Measurements from ENCODE around the gene CAMK2A. TPM values are rescaled to one million over a fixed set of nuclear protein-coding genes. Genes with fewer than 3 reads are reported as not detected.

CAMK2A gene
- total RNA-seq, 1 experiment from 2014 or later = 0.33 TPM

- Histone ChIP-seq H4K20me1 (ENCODE audit: control insufficient read depth, insufficient read depth, insufficient read length) (no peaks in the 10 kb centered on the region), H2BK15ac (ENCODE audit: low read depth, low read length) (no peak overlapping the region), H3T11ph (ENCODE audit: low read length) (no peak overlapping the region), H3K27me3 (ENCODE audit: insufficient read depth, low read length) (no peaks in the 10 kb centered on the region), H2AK5ac (ENCODE audit: insufficient read length, low read length) (no peak overlapping the region), H4K8ac (replicated peaks; ENCODE audit: insufficient read length, low read depth, low read length) (no peak overlapping the region), H2BK5ac (ENCODE audit: insufficient read length, low read length) (no peak overlapping the region), H3K4me2 (ENCODE audit: insufficient read depth, insufficient read length, low read length) (no peak overlapping the region), H2AFZ (ENCODE audit: low read length) (no peak overlapping the region), H3K4ac (ENCODE audit: low read depth, low read length) (no peak overlapping the region), H3K79me1 (ENCODE audit: insufficient read depth, low read depth, low read length, poor library complexity, severe bottlenecking) (no peaks in the 10 kb centered on the region), H4K5ac (ENCODE audit: insufficient read length, low read depth, low read length) (no peak overlapping the region), H3K18ac (ENCODE audit: insufficient read length, low read depth, low read length) (no peak overlapping the region), H3K4me1 (ENCODE audit: insufficient read depth, low read length) (no peaks in the 10 kb centered on the region), H3K56ac (ENCODE audit: insufficient read length, low read depth, low read length) (no peak overlapping the region), H3K23me2 (ENCODE audit: insufficient read length, low read depth, low read length, poor library complexity, severe bottlenecking) (no peaks in the 10 kb centered on the region), H3K14ac (ENCODE audit: insufficient read depth, low read length) (no peak overlapping the region), H3K9ac (ENCODE audit: extremely low read depth, insufficient read length, low read length) (no peak overlapping the region), H3K23ac (ENCODE audit: insufficient read length, low read depth, low read length) (no peak overlapping the region), H3K79me2 (ENCODE audit: insufficient read depth, low read length) (no peaks in the 10 kb centered on the region), H2BK12ac (ENCODE audit: insufficient read length, low read depth, low read length) (no peak overlapping the region), H3K27ac (ENCODE audit: insufficient read length, low read depth, low read length) (no peak overlapping the region), H3K9me3 (ENCODE audit: control insufficient read depth, low read depth, low read length) (no peaks in the 10 kb centered on the region), H2BK120ac (ENCODE audit: low read depth, low read length, poor library complexity, severe bottlenecking) (no peak overlapping the region), H4K91ac (ENCODE audit: insufficient read length, low read depth, low read length) (no peak overlapping the region), H2BK20ac (ENCODE audit: low read depth, low read length, poor library complexity, severe bottlenecking) (no peak overlapping the region)
- TF ChIP-seq CTCF (conservative IDR thresholded peaks at IDR 0.05) = no peak
- Mint-ChIP-seq H3K27ac (no peak overlapping the region), H3K4me1 (peaks cover 19 to 26% of the 10 kb centered on the region in 2 experiments), H3K4me3 (no peak overlapping the region), H3K9me3 (no peaks in the 10 kb centered on the region), H3K27me3 (ENCODE audit: low read depth) (peaks cover 7% of the 10 kb centered on the region), H3K36me3 (ENCODE audit: insufficient read depth in 1 of 3, low read depth in 3 of 3) (no peaks in the 10 kb centered on the region)
- DNase-seq = no peak
- WGBS (ENCODE audit: extremely low coverage, insufficient read length, low lambda C conversion rate) = no CpG with 5 or more reads among the region's 5 CpGs
Observed at GRCh38 chr5:150271923-150272322, 17.6 kb downstream of the CAMK2A start.

Measured in H9 (cell line).